Sigmoid colon (tissue), 4 donors: ENCODE data around the gene GLI3.

ENCODE experiments used
- POLR2A ChIP-seq, 2 donors: fragments of 450-650 bp; IDR thresholded peaks; one replicate each; pipeline ENCODE4 v1.6.1; 2016; ENCODE audit warnings: antibody characterized with exemption in 2 of 2, mild to moderate bottlenecking in 2 of 2, moderate library complexity in 2 of 2
- POLR2AphosphoS5 ChIP-seq, 4 donors: sonication (generic); formaldehyde crosslinking; IDR thresholded peaks; one replicate each; pipeline ENCODE4 v1.6.1; 2017; ENCODE audit warnings: antibody characterized with exemption in 4 of 4
- TF ChIP-seq, protein P1 (sequence below), 4 experiments: fragments of 450-650 bp in 3 of 4; fragments of 200-600 bp in 1 of 4; IDR thresholded peaks; one replicate each; pipeline ENCODE4 v1.5.1; 2016 to 2019; ENCODE audit warnings: antibody characterized with exemption in 4 of 4, mild to moderate bottlenecking in 3 of 4, moderate library complexity in 2 of 4

DNA sequence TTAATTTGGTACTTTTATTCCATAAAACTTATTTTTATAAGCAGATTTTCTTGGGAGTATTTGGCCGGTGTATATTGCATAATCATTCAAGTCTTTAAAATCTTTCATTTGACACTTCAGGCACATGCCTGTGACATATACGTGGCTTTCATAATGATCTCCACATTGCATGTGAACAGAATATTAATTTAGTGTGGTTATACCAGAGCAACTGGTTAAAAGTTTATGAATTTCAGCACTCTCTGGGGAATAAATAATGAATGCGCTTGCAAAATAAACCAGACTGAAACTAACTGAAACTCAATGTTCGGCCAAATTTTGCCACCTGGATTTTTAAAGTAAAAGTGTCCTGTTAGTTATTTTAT is 242.3 kb downstream of the GLI3 start:
- TF ChIP-seq, protein P1, sequence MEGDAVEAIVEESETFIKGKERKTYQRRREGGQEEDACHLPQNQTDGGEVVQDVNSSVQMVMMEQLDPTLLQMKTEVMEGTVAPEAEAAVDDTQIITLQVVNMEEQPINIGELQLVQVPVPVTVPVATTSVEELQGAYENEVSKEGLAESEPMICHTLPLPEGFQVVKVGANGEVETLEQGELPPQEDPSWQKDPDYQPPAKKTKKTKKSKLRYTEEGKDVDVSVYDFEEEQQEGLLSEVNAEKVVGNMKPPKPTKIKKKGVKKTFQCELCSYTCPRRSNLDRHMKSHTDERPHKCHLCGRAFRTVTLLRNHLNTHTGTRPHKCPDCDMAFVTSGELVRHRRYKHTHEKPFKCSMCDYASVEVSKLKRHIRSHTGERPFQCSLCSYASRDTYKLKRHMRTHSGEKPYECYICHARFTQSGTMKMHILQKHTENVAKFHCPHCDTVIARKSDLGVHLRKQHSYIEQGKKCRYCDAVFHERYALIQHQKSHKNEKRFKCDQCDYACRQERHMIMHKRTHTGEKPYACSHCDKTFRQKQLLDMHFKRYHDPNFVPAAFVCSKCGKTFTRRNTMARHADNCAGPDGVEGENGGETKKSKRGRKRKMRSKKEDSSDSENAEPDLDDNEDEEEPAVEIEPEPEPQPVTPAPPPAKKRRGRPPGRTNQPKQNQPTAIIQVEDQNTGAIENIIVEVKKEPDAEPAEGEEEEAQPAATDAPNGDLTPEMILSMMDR (IDR thresholded peaks at IDR 0.05): no peak
- TF ChIP-seq POLR2AphosphoS5 (IDR thresholded peaks at IDR 0.05): no peak
- no peak for TF ChIP-seq POLR2A (IDR thresholded peaks at IDR 0.05)
